NCI-H82 treated with DMSO at 0.1 percent for 48 hours (cell line): ENCODE measurements around the gene EDN2.

Source experiments
- DNase-seq: peaks from one replicate; lab custom pipeline; 2025; ENCODE audit not compliant: unreplicated experiment; lab: John Stamatoyannopoulos, UW

The EDN2 gene

GRCh38 chr1:41442697-41443251, 41.7 kb downstream of the EDN2 start:
- no peak for DNase-seq

- no peak for DNase-seq
These were observed 44.0 kb downstream of the EDN2 start for GRCh38 chr1:41440321-41441085.

- no peak for DNase-seq
These were observed 45.2 kb downstream of the EDN2 start for GRCh38 chr1:41439234-41439633.

- DNase-seq, result no peak
These were observed 45.8 kb downstream of the EDN2 start for GRCh38 chr1:41438711-41439110.

- no peak for DNase-seq
These were observed 47.5 kb downstream of the EDN2 start for GRCh38 chr1:41437011-41437355.

- no peak for DNase-seq
These were observed 48.0 kb downstream of the EDN2 start for GRCh38 chr1:41436281-41437010.

GRCh38 chr1:41435570-41436178, 48.8 kb downstream of the EDN2 start:
- DNase-seq, result no peak

GRCh38 chr1:41434748-41435449, 49.6 kb downstream of the EDN2 start:
- DNase-seq, result no peak

- no peak for DNase-seq
These were observed 50.2 kb downstream of the EDN2 start for GRCh38 chr1:41434306-41434705.

GRCh38 chr1:41433501-41433900, 51.0 kb downstream of the EDN2 start:
- no peak for DNase-seq

- DNase-seq, result peak; percentile 48
These were observed 51.8 kb downstream of the EDN2 start for GRCh38 chr1:41432481-41433280.

- no peak for DNase-seq
These were observed 52.8 kb downstream of the EDN2 start for GRCh38 chr1:41431490-41432350.

GRCh38 chr1:41430582-41430981, 53.9 kb downstream of the EDN2 start:
- DNase-seq, result no peak

GRCh38 chr1:41430069-41430468, 54.4 kb downstream of the EDN2 start:
- no peak for DNase-seq

- DNase-seq, result no peak
These were observed 54.8 kb downstream of the EDN2 start for GRCh38 chr1:41429641-41430035.
